Suprapubic skin (tissue), 4 donors: ENCODE results near the gene SEC14L1.

Experiments used
- CTCF ChIP-seq, 2 donors: fragments of 200-600 bp in 1 of 2; fragments of 450-650 bp in 1 of 2; sonication (generic) in 1 of 2; IDR thresholded peaks; one replicate each; pipeline ENCODE4 v1.5.1; 2016 to 2019; ENCODE audit warnings: antibody characterized with exemption in 2 of 2, mild to moderate bottlenecking in 1 of 2, moderate library complexity in 1 of 2
- EP300 ChIP-seq: sonication (generic); formaldehyde crosslinking; IDR thresholded peaks from one replicate; pipeline ENCODE4 v1.6.1; 2017; ENCODE audit warnings: antibody characterized with exemption
- POLR2A ChIP-seq, 2 donors: fragments of 450-650 bp; IDR thresholded peaks; one replicate each; pipeline ENCODE4 v1.6.1; 2017; ENCODE audit warnings: antibody characterized with exemption in 2 of 2, mild to moderate bottlenecking in 2 of 2, moderate library complexity in 2 of 2
- POLR2AphosphoS5 ChIP-seq, 3 donors: sonication (generic); formaldehyde crosslinking; IDR thresholded peaks; one replicate each; pipeline ENCODE4 v1.6.1; 2017; ENCODE audit warnings: antibody characterized with exemption in 3 of 3

- no peak for TF ChIP-seq CTCF (IDR thresholded peaks at IDR 0.05)
- TF ChIP-seq POLR2AphosphoS5 (IDR thresholded peaks at IDR 0.05), result no peak
- TF ChIP-seq POLR2A (IDR thresholded peaks at IDR 0.05), result no peak
- no peak for TF ChIP-seq EP300
These were observed 7.5 kb downstream of the SEC14L1 start for GRCh38 chr17:77148077-77148939.
